Fibroblast of peridontal ligament (primary cell): ENCODE results near the gene AFF2.

ENCODE experiments used
- DNase-seq: peaks from one replicate; pipeline ENCODE4 v3.0.0-alpha.2; 2010; ENCODE audit errors: extremely low read depth

AFF2 gene

DNA sequence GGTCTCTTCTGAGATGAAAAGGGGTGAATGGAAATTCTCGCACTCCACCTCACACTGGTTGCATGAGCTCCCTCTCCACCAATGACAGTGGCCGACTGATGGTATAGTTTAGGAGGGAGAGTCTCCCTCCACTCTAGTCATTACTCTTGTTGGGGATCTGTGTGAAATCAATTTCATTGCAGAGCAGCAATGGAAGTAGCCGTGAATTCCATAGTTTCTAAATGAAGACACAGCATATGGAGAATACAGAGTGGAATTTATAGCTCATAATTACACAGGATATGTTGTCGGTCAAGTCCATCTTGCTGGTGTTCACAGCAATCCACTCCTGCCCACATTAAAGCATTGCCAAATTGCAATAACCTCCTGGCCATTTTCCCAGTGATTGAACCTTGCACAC is 426.0 kb downstream of the AFF2 start:
- DNase-seq: no peak

GRCh38 chrX:148928811-148929210 is 428.4 kb downstream of the AFF2 start:
- DNase-seq: peak; percentile 17

DNA sequence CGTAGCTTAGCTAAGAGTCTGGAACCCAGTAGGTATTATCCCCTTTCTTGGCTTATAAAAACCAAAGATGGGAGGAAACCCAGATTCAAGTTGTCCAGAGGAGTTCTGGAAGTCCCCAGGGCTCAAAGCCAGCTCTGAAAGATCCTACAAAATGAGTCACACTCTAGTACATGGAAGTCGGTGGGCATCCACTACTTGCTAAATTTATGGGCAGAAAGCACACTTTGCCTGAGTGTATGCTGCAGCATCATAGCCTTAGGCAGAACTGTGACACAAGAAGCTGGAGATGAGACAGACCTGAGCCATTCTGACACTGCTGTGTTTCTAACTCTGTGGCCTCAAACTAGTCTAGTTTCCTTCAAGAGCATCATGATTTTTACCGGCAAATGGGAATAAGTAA is 429.3 kb downstream of the AFF2 start:
- DNase-seq: peak; percentile 15

- DNase-seq: no peak
Observed at GRCh38 chrX:148930206-148930729, 429.9 kb downstream of the AFF2 start.

DNA sequence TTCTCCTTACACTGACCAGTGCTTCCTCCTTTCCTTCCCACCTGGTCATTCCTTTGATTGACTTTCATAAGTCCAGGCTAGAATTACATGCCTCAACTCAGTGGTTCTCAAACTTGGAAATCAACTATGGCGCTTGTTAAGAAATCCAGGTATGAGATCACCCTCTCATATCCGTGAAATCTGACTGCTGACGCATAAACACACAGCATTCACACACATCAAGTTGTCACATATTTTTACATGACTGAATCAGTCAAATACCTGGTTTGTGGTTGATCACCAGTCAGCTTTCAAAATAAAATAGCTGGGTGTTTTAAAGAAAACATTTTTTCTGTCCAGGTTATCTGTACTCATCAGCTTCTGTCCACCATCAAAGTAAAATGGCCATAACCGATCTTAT is 433.5 kb downstream of the AFF2 start:
- DNase-seq: no peak

DNA sequence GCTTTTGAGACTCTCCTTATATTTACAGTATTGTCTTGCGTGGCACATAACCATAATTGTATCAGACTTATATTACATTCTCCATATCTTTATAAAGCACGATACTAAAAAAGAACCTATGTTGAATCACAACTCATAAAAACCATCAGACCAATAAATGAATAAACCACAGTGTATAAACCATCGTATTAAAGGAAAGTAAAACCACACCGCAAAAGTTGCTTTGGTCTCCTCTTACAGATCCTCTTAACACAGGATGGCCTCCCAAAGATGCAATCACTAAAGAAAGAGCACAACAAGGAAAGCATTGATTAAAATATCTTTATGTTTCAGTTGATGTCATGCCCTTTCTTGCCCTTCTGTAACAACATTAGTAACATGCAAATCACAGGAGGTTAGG is 437.9 kb downstream of the AFF2 start:
- no peak for DNase-seq

DNA sequence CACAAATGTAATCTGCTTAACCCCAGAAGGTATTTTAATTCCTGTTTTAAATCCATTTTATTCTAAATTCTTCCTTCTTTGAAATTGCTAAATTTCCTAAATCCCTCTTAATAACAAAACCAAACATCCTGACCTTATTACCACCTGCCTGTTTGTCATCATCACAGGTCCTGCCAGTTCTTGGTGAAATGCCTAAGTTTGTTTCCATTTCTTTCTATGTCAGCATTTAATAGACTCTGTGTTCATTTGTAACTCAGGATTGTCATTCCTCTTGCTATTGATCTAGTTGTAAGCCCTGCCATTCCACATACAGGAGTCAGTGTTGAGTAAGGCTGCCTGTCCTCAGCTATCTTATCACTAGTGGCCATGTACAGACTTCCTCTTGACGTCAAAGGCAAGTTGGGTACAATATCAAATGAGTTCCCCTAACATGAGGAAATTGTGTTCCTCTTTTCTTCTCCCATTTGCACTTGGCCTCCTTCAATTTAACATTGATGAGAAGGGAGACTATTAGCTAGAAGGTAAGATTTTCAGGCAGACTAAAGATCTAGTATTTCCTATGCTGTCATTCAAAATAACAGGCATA is 440.1 kb downstream of the AFF2 start:
- no peak for DNase-seq

DNA sequence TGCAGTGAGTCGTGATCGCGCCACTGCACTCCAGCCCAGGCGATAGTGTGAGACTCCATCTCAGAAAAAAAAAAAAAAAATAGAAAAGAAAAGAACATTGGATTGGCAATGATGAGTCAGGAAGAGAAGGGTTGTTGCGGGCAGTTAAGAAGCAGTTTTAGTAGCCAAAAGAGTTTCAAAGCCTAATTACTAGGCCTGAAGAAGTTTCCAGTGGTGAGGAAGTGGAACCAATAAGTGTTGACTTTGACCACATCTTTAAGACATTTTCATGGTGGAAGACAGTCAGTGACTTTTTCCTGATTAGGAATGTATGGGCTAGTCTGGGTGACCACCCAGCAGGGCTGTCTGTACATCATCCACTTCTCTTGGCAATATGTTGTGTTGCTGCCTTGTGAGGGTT is 442.3 kb downstream of the AFF2 start:
- DNase-seq: no peak

- DNase-seq: peak; percentile 18
Observed at GRCh38 chrX:148947399-148947975, 447.1 kb downstream of the AFF2 start.

GRCh38 chrX:148956352-148956751 is 455.9 kb downstream of the AFF2 start:
- DNase-seq: no peak

- no peak for DNase-seq
Observed at GRCh38 chrX:148958901-148959300, 458.5 kb downstream of the AFF2 start.

DNA sequence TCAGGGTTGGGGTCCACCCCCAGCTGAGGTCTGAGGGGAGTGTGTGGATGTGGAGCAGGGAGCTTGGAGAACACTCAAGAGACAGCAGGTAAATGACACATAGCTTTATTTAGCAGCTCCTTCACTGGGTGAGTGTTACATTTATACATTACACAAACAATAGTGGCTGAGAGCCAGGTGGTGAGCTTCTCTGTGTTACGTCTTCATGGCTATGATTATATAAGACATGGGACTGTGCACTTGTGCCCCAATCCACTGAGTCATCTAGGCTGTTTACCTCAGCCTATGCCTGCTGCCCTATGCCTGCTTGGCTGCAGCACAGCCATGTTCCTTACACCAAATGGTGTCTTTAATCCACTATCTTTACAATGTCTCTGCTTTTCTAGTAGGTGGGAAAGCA is 459.6 kb downstream of the AFF2 start:
- no peak for DNase-seq

- DNase-seq: no peak
Observed at GRCh38 chrX:148961985-148962384, 461.6 kb downstream of the AFF2 start.

- DNase-seq: no peak
Observed at GRCh38 chrX:148976571-148977400, 476.4 kb downstream of the AFF2 start.

- DNase-seq: no peak
Observed at GRCh38 chrX:148979786-148980185, 479.4 kb downstream of the AFF2 start.

GRCh38 chrX:148984238-148984637 is 483.8 kb downstream of the AFF2 start:
- DNase-seq: no peak

DNA sequence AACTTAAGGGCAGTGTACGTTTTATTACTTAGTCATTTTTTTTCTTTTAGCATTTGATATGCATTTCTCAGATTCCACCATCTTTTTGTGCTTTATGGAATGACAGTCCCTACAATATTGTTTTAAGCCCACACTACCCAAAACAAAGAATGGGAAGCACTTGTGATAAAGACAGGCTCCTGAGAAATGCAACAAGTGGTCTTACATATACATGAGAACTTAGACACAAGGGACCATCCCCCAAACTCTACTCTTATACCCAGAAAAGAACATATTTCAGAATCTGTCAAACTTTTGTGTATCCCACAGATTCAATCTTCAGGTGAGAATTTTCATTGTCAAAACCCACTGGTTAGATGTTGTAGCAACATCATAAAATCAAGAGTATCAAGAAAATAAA is 491.1 kb downstream of the AFF2 start:
- DNase-seq: no peak

DNA sequence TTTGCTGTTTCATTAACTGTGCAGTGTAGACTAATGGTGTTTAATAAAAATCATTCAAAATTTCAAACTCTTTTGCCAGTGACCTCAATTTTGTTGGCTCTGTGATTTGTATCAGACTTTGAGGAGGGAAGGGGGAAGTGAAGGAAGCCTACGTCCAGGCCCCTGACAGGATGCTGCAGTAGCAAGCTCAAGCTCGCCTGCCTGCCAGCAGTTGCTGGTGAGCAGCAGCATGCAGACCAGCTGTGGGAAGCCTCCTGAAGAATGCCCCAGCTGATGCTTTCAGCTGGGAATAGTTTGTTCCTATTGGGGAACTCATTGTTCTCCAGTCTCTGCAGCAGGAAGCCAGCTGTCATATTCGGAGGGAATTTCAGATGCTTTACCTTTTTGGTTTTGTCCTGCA is 495.2 kb downstream of the AFF2 start:
- no peak for DNase-seq

- DNase-seq: no peak
Observed at GRCh38 chrX:149002320-149002719, 501.9 kb downstream of the AFF2 start.

DNA sequence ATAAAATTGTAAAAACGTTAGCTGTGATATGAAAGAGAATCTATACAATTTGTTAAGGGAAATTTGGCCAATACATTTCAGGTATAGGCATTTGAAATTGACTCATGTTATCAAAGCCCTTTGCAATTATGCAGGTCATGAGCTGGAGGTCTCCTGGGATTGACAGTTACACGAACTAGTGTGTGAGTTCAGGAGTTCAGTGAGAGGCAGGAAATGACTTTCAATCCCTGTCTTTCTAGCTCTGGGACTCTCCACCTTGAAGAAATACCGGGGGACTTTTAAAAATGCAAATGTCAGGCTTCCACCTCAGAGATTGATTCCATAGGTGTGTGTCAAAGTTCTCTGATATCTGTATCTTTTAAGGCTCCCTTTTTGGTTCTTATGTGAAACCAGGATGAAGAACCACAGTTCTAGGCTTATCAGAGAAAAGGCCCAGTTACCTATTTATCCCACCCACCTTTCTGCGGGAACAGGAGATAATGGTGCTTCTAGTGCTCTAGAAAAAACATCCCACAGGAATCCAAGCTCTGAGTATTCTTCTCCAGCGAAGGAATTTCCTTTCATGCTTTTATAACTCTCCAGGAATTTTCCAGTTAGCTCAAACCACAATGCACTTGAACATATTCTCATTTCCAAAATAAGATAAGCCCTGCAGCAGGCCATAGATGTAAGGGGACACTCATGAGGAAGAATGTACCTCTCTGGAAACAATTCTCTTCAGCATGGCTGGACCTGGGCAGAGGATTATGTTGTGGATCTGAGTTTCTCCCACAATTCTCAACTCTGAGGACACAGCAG is 503.6 kb downstream of the AFF2 start:
- peak; percentile 1 for DNase-seq

GRCh38 chrX:149004936-149005335 is 504.5 kb downstream of the AFF2 start:
- no peak for DNase-seq

DNA sequence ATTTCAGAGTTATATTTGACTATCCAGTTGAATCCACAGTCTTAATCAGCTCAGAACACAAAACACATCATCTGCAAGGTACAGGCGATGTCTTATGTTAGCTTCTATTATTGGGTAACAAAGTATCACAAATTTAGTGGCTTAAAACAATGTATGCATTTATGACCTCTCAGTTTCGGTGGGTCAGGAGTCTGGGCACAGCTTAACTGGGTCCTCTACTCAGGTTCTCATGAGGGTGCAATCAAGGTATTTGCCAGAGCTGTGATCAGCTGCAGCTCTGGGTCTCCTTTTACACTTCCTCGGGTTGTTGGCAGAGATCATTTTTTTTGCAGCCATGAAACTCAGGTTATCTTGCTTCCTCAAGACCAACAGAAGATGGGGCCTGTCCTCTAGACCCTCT is 505.8 kb downstream of the AFF2 start:
- DNase-seq: no peak
